Mammary epithelial cell (primary cell): ENCODE results near the gene PTPRH.

Source experiments
- EZH2 ChIP-seq: IDR thresholded peaks from 2 replicates; pipeline ENCODE4 v1.6.1; 2012; ENCODE audit warnings: low read length, inconsistent platforms, borderline replicate concordance
- TF ChIP-seq, protein P1 (sequence below), 2 donors: IDR thresholded peaks in 1 of 2; conservative IDR thresholded peaks in 1 of 2; 2 replicates each; pipeline ENCODE4 v1.5.1; 2011 to 2012; ENCODE audit warnings: inconsistent platforms in 2 of 2, low read length in 2 of 2, mild to moderate bottlenecking in 2 of 2, control low read depth in 1 of 2, low read depth in 1 of 2; ENCODE audit not compliant: insufficient read depth in 1 of 2; ENCODE audit errors: extremely low read depth in 1 of 2

DNA sequence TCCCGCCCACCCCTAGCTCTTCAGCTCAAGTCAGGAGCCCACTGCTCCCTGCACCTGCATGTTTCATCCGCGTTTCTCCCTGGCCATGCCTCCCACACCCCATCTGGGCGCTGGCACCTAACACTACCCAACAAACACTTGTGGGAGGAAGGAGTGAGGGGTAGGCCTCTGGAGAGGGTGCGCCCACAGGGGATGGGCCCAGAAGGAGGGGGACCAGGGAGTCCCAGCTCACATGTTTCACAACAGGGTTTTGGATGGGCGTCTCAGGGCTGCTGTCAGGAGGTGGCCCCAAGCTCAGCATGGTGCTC, 31.4 kb upstream of the PTPRH start:
- TF ChIP-seq EZH2 = no peak
- TF ChIP-seq, protein P1, sequence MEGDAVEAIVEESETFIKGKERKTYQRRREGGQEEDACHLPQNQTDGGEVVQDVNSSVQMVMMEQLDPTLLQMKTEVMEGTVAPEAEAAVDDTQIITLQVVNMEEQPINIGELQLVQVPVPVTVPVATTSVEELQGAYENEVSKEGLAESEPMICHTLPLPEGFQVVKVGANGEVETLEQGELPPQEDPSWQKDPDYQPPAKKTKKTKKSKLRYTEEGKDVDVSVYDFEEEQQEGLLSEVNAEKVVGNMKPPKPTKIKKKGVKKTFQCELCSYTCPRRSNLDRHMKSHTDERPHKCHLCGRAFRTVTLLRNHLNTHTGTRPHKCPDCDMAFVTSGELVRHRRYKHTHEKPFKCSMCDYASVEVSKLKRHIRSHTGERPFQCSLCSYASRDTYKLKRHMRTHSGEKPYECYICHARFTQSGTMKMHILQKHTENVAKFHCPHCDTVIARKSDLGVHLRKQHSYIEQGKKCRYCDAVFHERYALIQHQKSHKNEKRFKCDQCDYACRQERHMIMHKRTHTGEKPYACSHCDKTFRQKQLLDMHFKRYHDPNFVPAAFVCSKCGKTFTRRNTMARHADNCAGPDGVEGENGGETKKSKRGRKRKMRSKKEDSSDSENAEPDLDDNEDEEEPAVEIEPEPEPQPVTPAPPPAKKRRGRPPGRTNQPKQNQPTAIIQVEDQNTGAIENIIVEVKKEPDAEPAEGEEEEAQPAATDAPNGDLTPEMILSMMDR (conservative IDR thresholded peaks at IDR 0.05 in 1 of 2, IDR thresholded peaks at IDR 0.05 in 1 of 2; ENCODE audit: extremely low read depth in 1 of 2, insufficient read depth in 1 of 2, low read depth in 1 of 2, low read length in 2 of 2) = no peak
